MG63 (cell line): ENCODE results near the gene CPNE2. TPM values are rescaled to one million over a fixed set of nuclear protein-coding genes. Genes with fewer than 3 reads are reported as not detected.

Source experiments
- DNase-seq: peaks from one replicate; pipeline ENCODE4 v3.0.0-alpha.2; 2020
- H3K27me3 ChIP-seq: fragments of 250-450 bp; sonication (Bioruptor Pico); 2 replicates; pipeline ENCODE4 v1.5.1; 2020; ENCODE audit warnings: mild to moderate bottlenecking, moderate library complexity
- H3K36me3 ChIP-seq: fragments of 250-450 bp; sonication (Bioruptor Pico); 2 replicates; pipeline ENCODE4 v1.5.1; 2020; ENCODE audit warnings: mild to moderate bottlenecking, moderate library complexity
- H3K4me3 ChIP-seq: fragments of 250-450 bp; sonication (Bioruptor Pico); 2 replicates; pipeline ENCODE4 v1.5.1; 2020; ENCODE audit warnings: mild to moderate bottlenecking, moderate library complexity
- H3K9me3 ChIP-seq: fragments of 250-450 bp; sonication (Bioruptor Pico); 2 replicates; pipeline ENCODE4 v1.5.1; 2020; ENCODE audit warnings: mild to moderate bottlenecking, moderate library complexity
- total RNA-seq: library from RNA; depleted of rRNA; stranded (reverse); fragments of >200 nt; shearing (Covaris generic); gene quantifications from 2 replicates; pipeline ENCODE4 v1.2.3, GENCODE V29; 2014; ENCODE audit warnings: low replicate concordance

Gene CPNE2
- total RNA-seq, 1 experiment from 2014 or later, result 45.8 TPM

GRCh38 chr16:57144027-57144426, 51.6 kb downstream of the CPNE2 start:
- Histone ChIP-seq H3K27me3 (no peaks in the 10 kb centered on the region), H3K9me3 (no peaks in the 10 kb centered on the region), H3K4me3 (no peak overlapping the region), H3K36me3 (no peaks in the 10 kb centered on the region)
- DNase-seq, result no peak

DNA sequence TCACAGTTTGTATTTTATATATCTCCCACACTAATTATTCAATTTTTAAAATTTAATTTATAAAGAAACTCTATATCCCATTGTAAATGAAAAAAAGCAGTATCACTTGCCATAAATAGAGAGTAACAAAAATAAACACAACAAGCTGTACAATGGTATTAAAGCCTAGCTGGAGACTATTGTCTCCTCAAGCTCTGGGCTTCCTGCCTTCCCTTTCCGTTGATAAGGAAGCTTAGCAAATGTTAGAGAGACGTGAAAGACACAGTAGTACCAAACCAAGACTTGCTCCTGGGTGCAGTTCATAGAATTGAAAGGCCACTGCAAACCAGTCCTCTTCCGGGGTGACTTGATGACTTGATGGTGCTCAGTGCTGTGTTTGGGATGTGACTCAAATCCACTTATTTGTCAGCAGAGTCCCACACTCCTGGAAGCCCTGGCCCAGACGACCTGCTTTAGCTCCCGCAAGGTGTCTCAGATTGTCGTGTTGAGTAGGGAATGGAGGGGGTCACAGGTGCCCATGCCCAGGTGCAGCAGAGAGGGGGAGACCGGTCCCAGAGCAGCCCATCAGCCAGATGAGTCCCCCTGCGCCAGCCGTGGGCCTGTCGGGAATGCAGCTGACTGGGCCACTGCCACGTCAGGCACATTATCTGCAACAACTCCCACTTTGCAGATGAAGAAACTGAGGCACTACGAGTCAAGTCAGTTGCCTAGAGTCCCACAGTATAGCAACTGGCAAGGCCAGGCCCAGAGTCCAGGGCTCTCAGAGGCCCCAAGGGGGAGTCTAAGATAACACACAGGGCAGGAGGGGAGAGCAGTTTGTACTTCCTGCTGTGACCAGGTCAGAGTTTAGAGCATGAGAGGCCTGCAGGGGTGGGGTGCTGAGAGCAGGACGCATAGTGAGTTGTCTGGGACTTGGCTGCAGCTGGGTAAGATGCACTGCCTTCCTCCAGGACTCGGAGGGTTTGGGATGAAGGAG, 53.0 kb downstream of the CPNE2 start:
- H3K9me3 ChIP-seq, result no peaks in the 10 kb centered on the region
- H3K27me3 ChIP-seq, result no peaks in the 10 kb centered on the region
- no peak overlapping the region for H3K4me3 ChIP-seq
- no peak for DNase-seq
- peaks cover 8% of the 10 kb centered on the region for H3K36me3 ChIP-seq

- no peak for DNase-seq
- Histone ChIP-seq H3K36me3 (peaks cover 13% of the 10 kb centered on the region), H3K4me3 (no peak overlapping the region), H3K9me3 (no peaks in the 10 kb centered on the region), H3K27me3 (no peaks in the 10 kb centered on the region)
Measured at GRCh38 chr16:57146040-57146647, 53.8 kb downstream of the CPNE2 start.

DNA sequence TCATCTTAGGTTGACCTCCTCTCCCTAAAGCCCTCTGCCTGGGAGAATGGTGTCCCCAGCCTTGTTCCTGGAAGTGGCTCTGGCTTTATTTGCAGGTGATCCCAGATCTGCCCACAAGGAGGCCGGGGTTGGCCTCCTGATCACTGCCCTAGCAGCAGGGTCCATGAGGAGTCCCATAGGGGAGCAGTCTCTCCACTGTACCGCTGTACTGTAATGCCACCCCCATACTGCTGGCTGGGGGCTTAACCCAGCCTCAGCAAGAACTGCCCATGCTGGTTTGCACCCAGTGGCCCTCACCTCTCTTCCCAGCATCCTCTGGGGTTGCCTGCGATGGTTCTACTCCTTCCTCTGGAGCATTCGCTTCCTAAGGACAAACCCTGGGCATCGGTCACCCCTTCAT, 54.4 kb downstream of the CPNE2 start:
- H3K4me3 ChIP-seq, result no peak overlapping the region
- no peaks in the 10 kb centered on the region for H3K27me3 ChIP-seq
- peaks cover 19% of the 10 kb centered on the region for H3K36me3 ChIP-seq
- DNase-seq, result no peak
- H3K9me3 ChIP-seq, result no peaks in the 10 kb centered on the region

DNA sequence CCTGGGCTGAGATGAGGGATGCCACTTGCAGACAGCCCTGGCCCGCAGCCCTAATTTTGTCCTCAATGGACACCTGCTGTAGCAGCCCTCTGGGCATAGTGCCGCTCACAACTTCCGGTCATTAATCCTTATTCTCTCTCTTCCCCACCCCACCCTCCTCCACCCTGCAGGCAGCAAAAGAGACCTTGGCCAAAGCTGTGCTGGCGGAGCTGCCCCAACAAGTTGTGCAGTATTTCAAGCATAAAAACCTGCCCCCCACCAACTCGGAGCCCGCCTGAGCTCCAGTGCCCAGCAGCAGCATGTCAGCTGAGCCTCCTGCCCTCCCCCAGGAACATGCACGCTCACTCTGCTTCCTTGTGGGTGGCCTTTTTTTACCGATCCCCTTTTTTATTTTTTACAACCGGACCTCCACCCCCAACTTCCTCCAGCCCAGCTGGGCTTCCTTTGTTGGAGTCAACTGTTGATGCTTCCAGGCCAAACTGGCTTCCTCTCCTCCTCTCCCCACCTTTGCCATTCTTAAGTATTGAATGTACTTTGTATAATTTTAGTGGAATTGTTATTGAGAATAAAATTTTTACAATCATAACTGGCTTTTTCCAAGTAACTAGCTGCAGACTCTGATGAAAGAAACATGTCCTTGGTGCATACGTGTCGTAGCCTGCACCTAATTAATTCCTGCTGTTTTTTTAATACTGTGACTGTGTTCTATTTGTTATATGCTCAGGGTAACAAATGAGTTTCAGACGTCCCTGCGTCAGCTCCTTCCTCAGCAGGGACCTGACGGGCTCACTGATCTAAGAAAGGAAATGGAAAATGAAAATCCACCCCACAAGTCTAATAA, 55.2 kb downstream of the CPNE2 start:
- H3K27me3 ChIP-seq, result no peaks in the 10 kb centered on the region
- H3K4me3 ChIP-seq, result no peak overlapping the region
- no peak for DNase-seq
- H3K36me3 ChIP-seq, result peaks cover 28% of the 10 kb centered on the region
- no peaks in the 10 kb centered on the region for H3K9me3 ChIP-seq

DNA sequence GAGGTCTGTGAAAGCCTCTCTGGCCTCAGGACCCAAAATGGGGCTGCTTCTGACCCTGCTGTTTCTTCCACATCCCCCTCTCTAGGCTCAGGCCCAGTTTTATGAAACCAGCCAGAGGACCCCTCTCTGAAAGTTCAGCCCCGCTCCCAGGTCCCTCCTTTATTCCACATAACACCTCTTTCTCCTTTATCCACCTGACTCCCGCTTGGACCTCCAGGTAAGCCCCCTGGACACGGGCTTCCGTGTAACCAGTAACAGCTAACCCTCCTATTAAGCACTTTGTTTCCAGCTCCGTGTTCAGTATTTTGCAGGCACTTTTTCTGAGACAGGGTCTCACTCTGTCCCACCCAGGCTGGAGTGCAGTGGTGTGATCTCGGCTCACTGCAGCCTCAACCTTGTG, 56.1 kb downstream of the CPNE2 start:
- H3K27me3 ChIP-seq, result no peaks in the 10 kb centered on the region
- H3K9me3 ChIP-seq, result no peaks in the 10 kb centered on the region
- H3K36me3 ChIP-seq, result peaks cover 36% of the 10 kb centered on the region
- no peak overlapping the region for H3K4me3 ChIP-seq
- DNase-seq, result no peak

GRCh38 chr16:57149391-57149790, 57.0 kb downstream of the CPNE2 start:
- Histone ChIP-seq H3K9me3 (no peaks in the 10 kb centered on the region), H3K36me3 (peaks cover 46% of the 10 kb centered on the region), H3K4me3 (no peak overlapping the region), H3K27me3 (no peaks in the 10 kb centered on the region)
- no peak for DNase-seq

- DNase-seq, result no peak
- H3K9me3 ChIP-seq, result no peaks in the 10 kb centered on the region
- no peak overlapping the region for H3K4me3 ChIP-seq
- peaks cover 60% of the 10 kb centered on the region for H3K36me3 ChIP-seq
- H3K27me3 ChIP-seq, result no peaks in the 10 kb centered on the region
Measured at GRCh38 chr16:57150682-57151330, 58.4 kb downstream of the CPNE2 start.

DNA sequence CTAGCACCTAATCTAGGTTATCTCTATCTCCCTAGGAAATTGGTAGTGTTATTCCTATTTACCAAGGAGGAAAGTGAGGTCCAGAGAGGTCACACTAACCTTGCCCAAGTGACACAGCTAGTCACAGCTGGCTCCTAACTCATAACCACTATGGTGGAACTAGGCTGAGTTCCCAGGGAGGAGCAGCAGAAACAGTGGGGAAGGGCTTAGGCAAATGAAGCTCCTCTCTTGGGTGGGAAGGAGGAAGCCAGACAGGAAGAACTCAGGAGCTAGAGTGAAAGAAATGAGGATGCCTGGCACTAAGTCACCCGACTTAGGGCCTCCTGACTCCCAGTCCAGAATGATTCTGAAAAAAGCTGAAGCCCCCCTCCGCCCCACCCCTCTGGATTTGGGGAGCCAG, 59.0 kb downstream of the CPNE2 start:
- Histone ChIP-seq H3K4me3 (no peak overlapping the region), H3K27me3 (no peaks in the 10 kb centered on the region), H3K9me3 (no peaks in the 10 kb centered on the region), H3K36me3 (peaks cover 65% of the 10 kb centered on the region)
- no peak for DNase-seq

DNA sequence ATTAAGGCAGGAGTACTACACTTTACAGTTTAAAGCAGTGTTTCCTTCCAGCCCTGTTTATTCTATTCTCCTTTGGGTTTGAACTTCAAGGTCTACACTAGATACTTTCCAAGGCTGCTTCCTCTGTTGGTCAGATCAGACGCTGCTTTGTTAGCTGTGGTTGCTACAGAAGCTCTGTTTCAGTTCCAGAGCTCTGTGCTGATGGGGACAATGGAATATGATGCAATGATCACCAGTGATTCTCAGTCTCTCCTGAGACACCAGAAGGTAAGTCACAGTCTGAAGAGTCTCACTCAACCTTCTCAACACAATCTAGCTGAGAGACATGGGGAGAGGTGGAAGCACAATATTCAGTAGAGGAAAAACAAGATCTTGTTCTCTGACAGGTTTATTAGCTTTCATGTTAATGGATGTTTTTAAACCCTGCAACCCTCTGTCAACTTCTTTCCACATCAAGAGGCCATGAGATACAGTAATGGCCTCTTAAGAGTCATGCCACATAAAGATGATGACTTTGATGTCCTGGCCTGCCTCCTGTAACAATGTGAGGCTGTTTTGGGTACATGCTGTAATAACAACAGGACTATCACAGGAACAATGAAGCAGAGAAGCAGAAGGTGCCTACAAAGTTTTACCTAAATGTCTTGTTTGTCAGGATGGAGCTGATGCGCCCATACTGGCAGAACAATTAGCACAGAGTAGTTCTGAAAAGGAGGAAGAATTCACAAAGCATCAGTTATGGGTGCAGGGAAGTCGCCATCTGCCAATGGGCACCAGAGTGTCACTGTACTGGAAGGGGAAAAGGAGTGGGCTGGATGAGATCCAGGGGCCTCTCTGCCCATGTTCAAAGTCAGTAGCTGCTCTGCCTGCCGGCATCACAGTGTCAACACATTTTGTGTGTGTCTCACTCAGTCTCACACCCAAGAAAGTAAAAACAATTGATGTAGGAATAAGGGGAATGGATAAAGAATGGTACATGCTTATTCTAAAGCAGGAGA, 60.0 kb downstream of the CPNE2 start:
- Histone ChIP-seq H3K27me3 (no peaks in the 10 kb centered on the region), H3K4me3 (no peak overlapping the region), H3K36me3 (peaks cover 74% of the 10 kb centered on the region), H3K9me3 (no peaks in the 10 kb centered on the region)
- no peak for DNase-seq

GRCh38 chr16:57153841-57154240, 61.5 kb downstream of the CPNE2 start:
- no peaks in the 10 kb centered on the region for H3K27me3 ChIP-seq
- peaks cover 89% of the 10 kb centered on the region for H3K36me3 ChIP-seq
- H3K9me3 ChIP-seq, result no peaks in the 10 kb centered on the region
- DNase-seq, result no peak
- no peak overlapping the region for H3K4me3 ChIP-seq

GRCh38 chr16:57155702-57156350, 63.4 kb downstream of the CPNE2 start:
- Histone ChIP-seq H3K4me3 (no peak overlapping the region), H3K36me3 (peaks cover 97% of the 10 kb centered on the region), H3K27me3 (no peaks in the 10 kb centered on the region), H3K9me3 (no peaks in the 10 kb centered on the region)
- no peak for DNase-seq

DNA sequence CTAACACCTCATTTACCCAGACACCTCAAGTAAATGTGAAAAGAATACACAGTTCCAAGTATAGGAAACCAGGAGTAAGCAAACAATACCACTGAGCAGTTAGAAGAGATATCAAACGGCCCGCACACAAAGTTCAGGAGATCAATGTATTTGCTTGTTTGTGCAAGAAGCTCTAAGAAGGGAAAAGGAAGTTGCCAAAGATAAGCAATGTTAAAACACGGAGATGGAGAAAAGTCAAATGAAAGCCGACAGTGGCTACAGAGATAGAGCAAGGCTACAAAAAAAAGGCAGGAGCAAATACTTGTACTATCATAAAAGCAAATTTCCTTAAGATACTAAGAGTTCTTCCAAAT, 63.9 kb downstream of the CPNE2 start:
- DNase-seq, result no peak
- H3K27me3 ChIP-seq, result no peaks in the 10 kb centered on the region
- peaks cover 97% of the 10 kb centered on the region for H3K36me3 ChIP-seq
- no peaks in the 10 kb centered on the region for H3K9me3 ChIP-seq
- H3K4me3 ChIP-seq, result no peak overlapping the region

GRCh38 chr16:57157533-57157932, 65.2 kb downstream of the CPNE2 start:
- no peak overlapping the region for H3K4me3 ChIP-seq
- H3K9me3 ChIP-seq, result no peaks in the 10 kb centered on the region
- DNase-seq, result no peak
- H3K36me3 ChIP-seq, result peaks cover 97% of the 10 kb centered on the region
- no peaks in the 10 kb centered on the region for H3K27me3 ChIP-seq

DNA sequence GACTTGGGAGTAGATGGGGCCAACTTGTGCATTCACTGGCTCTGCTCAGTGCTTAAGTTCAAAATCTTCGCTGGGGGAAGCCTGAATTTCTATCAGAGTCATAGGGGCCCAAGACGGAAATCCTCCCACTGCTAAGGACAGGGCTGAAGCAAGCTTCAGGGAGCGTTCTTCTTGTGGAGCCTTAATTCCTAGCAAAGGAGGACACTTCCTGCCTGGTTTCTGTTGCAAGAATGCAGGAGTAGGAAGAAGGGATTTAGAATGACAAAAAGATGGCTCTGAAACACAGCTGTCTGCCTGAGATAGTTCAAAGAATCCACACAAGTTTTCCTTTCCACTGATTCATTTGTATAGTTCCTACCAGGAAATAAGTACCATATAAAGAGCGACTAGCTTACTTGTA, 67.1 kb downstream of the CPNE2 start:
- H3K27me3 ChIP-seq, result no peaks in the 10 kb centered on the region
- H3K36me3 ChIP-seq, result peaks cover 97% of the 10 kb centered on the region
- DNase-seq, result no peak
- H3K4me3 ChIP-seq, result no peak overlapping the region
- H3K9me3 ChIP-seq, result no peaks in the 10 kb centered on the region
